ENCODE results near the gene BCR.
"Not testable (repeated sequence)": the region's sequence is repeated elsewhere in the genome, so short reads cannot be mapped to it uniquely, and the experiment has no call there.

BCR gene

GRCh38 chr22:23291806-23292452 lies 111.6 kb downstream of the BCR start:
- no peak for DNase-seq (ENCODE audit: low read depth)

GRCh38 chr22:23292453-23293350 lies 112.4 kb downstream of the BCR start:
- no peak for DNase-seq (ENCODE audit: low read depth)

- DNase-seq (ENCODE audit: low read depth), result no peak
Observed at GRCh38 chr22:23293720-23294119, 113.4 kb downstream of the BCR start.

GRCh38 chr22:23294221-23294620 lies 113.9 kb downstream of the BCR start:
- no peak for DNase-seq (ENCODE audit: low read depth)

- DNase-seq (ENCODE audit: low read depth), result no peak
Observed at GRCh38 chr22:23300476-23300875, 120.2 kb downstream of the BCR start.

- DNase-seq (ENCODE audit: low read depth), result no peak
Observed at GRCh38 chr22:23301591-23301990, 121.3 kb downstream of the BCR start.

- no peak for DNase-seq (ENCODE audit: low read depth)
Observed at GRCh38 chr22:23302171-23303002, 122.1 kb downstream of the BCR start.

- DNase-seq (ENCODE audit: low read depth), result no peak
Observed at GRCh38 chr22:23305321-23305910, 125.1 kb downstream of the BCR start.

GRCh38 chr22:23305922-23306374 lies 125.6 kb downstream of the BCR start:
- DNase-seq (ENCODE audit: low read depth), result no peak

GRCh38 chr22:23306438-23306921 lies 126.2 kb downstream of the BCR start:
- no peak for DNase-seq (ENCODE audit: low read depth)

GRCh38 chr22:23306926-23307325 lies 126.6 kb downstream of the BCR start:
- DNase-seq (ENCODE audit: low read depth), result no peak

GRCh38 chr22:23307511-23307910 lies 127.2 kb downstream of the BCR start:
- DNase-seq (ENCODE audit: low read depth), result not testable (repeated sequence)

- not testable (repeated sequence) for DNase-seq (ENCODE audit: low read depth)
Observed at GRCh38 chr22:23309261-23309660, 129.0 kb downstream of the BCR start.

- not testable (repeated sequence) for DNase-seq (ENCODE audit: low read depth)
Observed at GRCh38 chr22:23310443-23311097, 130.3 kb downstream of the BCR start.

- DNase-seq (ENCODE audit: low read depth), result not testable (repeated sequence)
Observed at GRCh38 chr22:23311635-23312420, 131.5 kb downstream of the BCR start.

- no peak for DNase-seq (ENCODE audit: low read depth)
Observed at GRCh38 chr22:23313791-23314567, 133.7 kb downstream of the BCR start.

GRCh38 chr22:23315341-23315917 lies 135.1 kb downstream of the BCR start:
- DNase-seq (ENCODE audit: low read depth), result peak; percentile 42

- DNase-seq (ENCODE audit: low read depth), result not testable (repeated sequence)
Observed at GRCh38 chr22:23316596-23316995, 136.3 kb downstream of the BCR start.

GRCh38 chr22:23318316-23318715 lies 138.0 kb downstream of the BCR start:
- DNase-seq (ENCODE audit: low read depth), result not testable (repeated sequence)
